Neural progenitor cell (in vitro differentiated cells): ENCODE data around the gene LUC7L3. TPM values are rescaled to one million over a fixed set of nuclear protein-coding genes. Genes with fewer than 3 reads are reported as not detected.

Experiments
- DNase-seq: peaks from one replicate; pipeline ENCODE4 v3.0.0-alpha.2; 2016; ENCODE audit warnings: low spot score
- H2AFZ ChIP-seq: fragments of 200-600 bp; sonication (generic); replicated peaks from 2 replicates; pipeline ENCODE4 v1.6.1; 2016; ENCODE audit warnings: antibody characterized with exemption
- H3F3A ChIP-seq: fragments of 200-600 bp; sonication (generic); 2 replicates; pipeline ENCODE4 v1.6.1; 2016; ENCODE audit warnings: antibody characterized with exemption, low read depth
- H3K27ac ChIP-seq: fragments of 200-600 bp; sonication (generic); 2 replicates; pipeline ENCODE4 v1.5.1; 2016; ENCODE audit warnings: mild to moderate bottlenecking
- H3K27me3 ChIP-seq: fragments of 200-600 bp; sonication (generic); 2 replicates; pipeline ENCODE4 v1.6.1; 2016; ENCODE audit warnings: mild to moderate bottlenecking, moderate library complexity
- H3K36me3 ChIP-seq: fragments of 200-600 bp; sonication (generic); 2 replicates; pipeline ENCODE4 v1.5.1; 2016
- H3K4me1 ChIP-seq: fragments of 200-600 bp; sonication (generic); 2 replicates; pipeline ENCODE4 v1.6.1; 2016; ENCODE audit warnings: mixed run types
- H3K4me2 ChIP-seq: fragments of 200-600 bp; sonication (generic); 2 replicates; pipeline ENCODE4 v1.6.1; 2016
- H3K4me3 ChIP-seq: fragments of 200-600 bp; sonication (generic); 2 replicates; pipeline ENCODE4 v1.5.1; 2016
- H3K79me2 ChIP-seq: fragments of 200-600 bp; sonication (generic); 2 replicates; pipeline ENCODE4 v1.6.1; 2016; ENCODE audit warnings: low read depth
- H3K9ac ChIP-seq: fragments of 200-600 bp; sonication (generic); 2 replicates; pipeline ENCODE4 v1.6.1; 2016
- H3K9me3 ChIP-seq: fragments of 200-600 bp; sonication (generic); 2 replicates; pipeline ENCODE4 v1.5.1; 2016; ENCODE audit warnings: low read depth
- H4K20me1 ChIP-seq: fragments of 200-600 bp; sonication (generic); 2 replicates; pipeline ENCODE4 v1.6.1; 2016; ENCODE audit warnings: low read depth
- H3K27ac Mint-ChIP-seq: 3 replicates; pipeline ENCODE4 v1.8.0; 2021; ENCODE audit warnings: mixed read lengths
- H3K27me3 Mint-ChIP-seq: 2 replicates; pipeline ENCODE4 v1.8.0; 2022; ENCODE audit warnings: low read depth, mild to moderate bottlenecking, inconsistent platforms, moderate library complexity, mixed read lengths; ENCODE audit not compliant: insufficient read depth
- H3K36me3 Mint-ChIP-seq: 3 replicates; pipeline ENCODE4 v1.8.0; 2021; ENCODE audit warnings: mixed read lengths
- H3K4me1 Mint-ChIP-seq: 3 replicates; pipeline ENCODE4 v1.8.0; 2021; ENCODE audit warnings: mixed read lengths
- H3K4me3 Mint-ChIP-seq: 3 replicates; pipeline ENCODE4 v1.8.0; 2021; ENCODE audit warnings: mild to moderate bottlenecking, moderate library complexity, mixed read lengths
- H3K9me3 Mint-ChIP-seq: 3 replicates; pipeline ENCODE4 v1.8.0; 2020; ENCODE audit warnings: mixed read lengths
- EZH2 ChIP-seq: fragments of 200-600 bp; sonication (generic); IDR thresholded peaks from 2 replicates; pipeline ENCODE4 v1.6.1; 2017; ENCODE audit warnings: antibody characterized with exemption, mild to moderate bottlenecking, moderate library complexity
- EZH2phosphoT487 ChIP-seq: fragments of 200-600 bp; sonication (generic); IDR thresholded peaks from 2 replicates; pipeline ENCODE4 v1.6.1; 2017; ENCODE audit warnings: antibody characterized with exemption
- total RNA-seq: library from RNA; depleted of rRNA; stranded (reverse); fragments of >200 nt; gene quantifications from 2 replicates; pipeline ENCODE4 v1.2.3, GENCODE V29; 2015; ENCODE audit warnings: low replicate concordance
- TF ChIP-seq, protein P1 (sequence below): fragments of 200-600 bp; sonication (generic); IDR thresholded peaks from 2 replicates; pipeline ENCODE4 v1.5.1; 2017; ENCODE audit warnings: antibody characterized with exemption, mild to moderate bottlenecking

Gene LUC7L3
- total RNA-seq, 1 donor from 2014 or later: 374 TPM

DNA sequence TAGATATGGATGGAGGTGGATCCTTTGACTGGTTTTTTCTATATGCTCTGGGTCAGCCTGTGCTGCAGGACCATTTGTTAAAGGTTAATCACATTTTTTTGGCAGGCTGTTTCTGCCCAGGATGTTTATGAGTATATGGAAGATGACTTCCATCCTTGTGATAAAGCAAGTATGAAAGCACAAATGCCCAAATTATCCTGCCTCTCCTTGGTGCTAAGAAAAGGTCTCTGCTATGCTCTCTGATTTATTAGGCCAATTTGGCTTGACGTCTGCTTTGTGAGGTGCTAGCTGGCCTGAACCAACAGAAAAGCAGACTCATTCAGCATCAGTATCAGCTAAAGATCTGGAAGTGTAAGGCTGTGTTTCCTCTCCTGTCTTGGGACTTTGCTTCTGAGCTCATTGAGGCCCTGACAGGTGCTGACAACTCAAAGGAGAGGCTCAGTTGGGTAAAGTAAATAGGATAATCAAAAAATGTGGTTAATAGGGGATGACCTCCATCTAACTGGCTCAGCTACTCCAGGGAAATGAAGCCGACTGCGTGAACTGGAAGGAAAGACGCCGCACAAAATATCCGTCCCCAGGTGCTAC, 26.9 kb upstream of the LUC7L3 start:
- no peak overlapping the region for H3K27ac ChIP-seq
- H3K36me3 ChIP-seq: peaks cover 5% of the 10 kb centered on the region
- H2AFZ ChIP-seq: no peak overlapping the region
- Mint-ChIP-seq H3K36me3 (peaks cover 19% of the 10 kb centered on the region), H3K27me3 (peaks cover 8% of the 10 kb centered on the region), H3K4me3 (no peak overlapping the region), H3K9me3 (no peaks in the 10 kb centered on the region), H3K27ac (no peak overlapping the region), H3K4me1 (peaks cover 49% of the 10 kb centered on the region)
- H3F3A ChIP-seq: peaks cover 46% of the 10 kb centered on the region
- H3K4me2 ChIP-seq: no peak overlapping the region
- H3K9ac ChIP-seq: no peak overlapping the region
- H3K4me1 ChIP-seq: peaks cover 35% of the 10 kb centered on the region
- H4K20me1 ChIP-seq: no peaks in the 10 kb centered on the region
- H3K9me3 ChIP-seq: no peaks in the 10 kb centered on the region
- H3K27me3 ChIP-seq: no peaks in the 10 kb centered on the region
- H3K79me2 ChIP-seq: no peaks in the 10 kb centered on the region
- TF ChIP-seq, protein P1, sequence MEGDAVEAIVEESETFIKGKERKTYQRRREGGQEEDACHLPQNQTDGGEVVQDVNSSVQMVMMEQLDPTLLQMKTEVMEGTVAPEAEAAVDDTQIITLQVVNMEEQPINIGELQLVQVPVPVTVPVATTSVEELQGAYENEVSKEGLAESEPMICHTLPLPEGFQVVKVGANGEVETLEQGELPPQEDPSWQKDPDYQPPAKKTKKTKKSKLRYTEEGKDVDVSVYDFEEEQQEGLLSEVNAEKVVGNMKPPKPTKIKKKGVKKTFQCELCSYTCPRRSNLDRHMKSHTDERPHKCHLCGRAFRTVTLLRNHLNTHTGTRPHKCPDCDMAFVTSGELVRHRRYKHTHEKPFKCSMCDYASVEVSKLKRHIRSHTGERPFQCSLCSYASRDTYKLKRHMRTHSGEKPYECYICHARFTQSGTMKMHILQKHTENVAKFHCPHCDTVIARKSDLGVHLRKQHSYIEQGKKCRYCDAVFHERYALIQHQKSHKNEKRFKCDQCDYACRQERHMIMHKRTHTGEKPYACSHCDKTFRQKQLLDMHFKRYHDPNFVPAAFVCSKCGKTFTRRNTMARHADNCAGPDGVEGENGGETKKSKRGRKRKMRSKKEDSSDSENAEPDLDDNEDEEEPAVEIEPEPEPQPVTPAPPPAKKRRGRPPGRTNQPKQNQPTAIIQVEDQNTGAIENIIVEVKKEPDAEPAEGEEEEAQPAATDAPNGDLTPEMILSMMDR: no peak
- TF ChIP-seq EZH2 (no peak), EZH2phosphoT487 (no peak)
- DNase-seq: no peak
- no peak overlapping the region for H3K4me3 ChIP-seq

DNA sequence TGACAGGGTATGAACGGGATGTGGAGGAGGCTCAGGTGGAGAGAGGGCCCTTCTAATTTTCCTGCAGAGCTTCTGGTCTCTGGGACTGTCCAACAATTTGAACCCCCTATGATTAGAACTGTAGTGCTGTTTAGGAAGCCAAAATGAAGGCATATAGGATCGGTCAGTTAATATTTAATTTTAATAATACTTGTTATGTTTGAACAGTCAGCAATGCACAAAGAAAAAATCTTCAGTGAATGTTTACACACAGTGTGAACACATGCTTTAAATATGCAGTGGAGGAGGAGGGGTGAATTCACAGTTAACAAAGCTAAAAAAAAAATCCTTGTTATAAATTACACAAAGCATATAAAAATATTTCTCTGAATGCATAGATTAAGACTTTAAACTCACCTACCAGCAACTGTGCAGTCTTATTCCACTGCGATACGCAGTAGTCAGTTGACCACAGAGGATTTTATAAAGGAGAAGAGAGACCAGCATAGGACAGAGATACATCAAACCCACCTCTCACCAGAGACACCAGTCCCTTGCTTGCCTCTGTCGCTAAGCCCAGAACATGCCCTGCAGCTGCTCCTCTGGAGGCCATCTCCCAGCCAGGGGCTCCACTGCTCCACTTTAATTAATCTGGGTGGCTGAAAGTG, 26.2 kb upstream of the LUC7L3 start:
- TF ChIP-seq EZH2 (no peak), EZH2phosphoT487 (no peak)
- TF ChIP-seq, protein P1: no peak
- Mint-ChIP-seq H3K9me3 (no peaks in the 10 kb centered on the region), H3K36me3 (peaks cover 19% of the 10 kb centered on the region), H3K27me3 (peaks cover 5% of the 10 kb centered on the region), H3K27ac (no peak overlapping the region), H3K4me3 (no peak overlapping the region), H3K4me1 (peaks cover 45% of the 10 kb centered on the region)
- Histone ChIP-seq H3K4me2 (no peak overlapping the region), H3K36me3 (peaks cover 5% of the 10 kb centered on the region), H3K27ac (no peak overlapping the region), H3K9ac (no peak overlapping the region), H3F3A (peaks cover 46% of the 10 kb centered on the region), H3K79me2 (no peaks in the 10 kb centered on the region), H3K9me3 (no peaks in the 10 kb centered on the region), H3K4me3 (no peak overlapping the region), H4K20me1 (no peaks in the 10 kb centered on the region), H3K4me1 (peaks cover 35% of the 10 kb centered on the region), H3K27me3 (no peaks in the 10 kb centered on the region), H2AFZ (no peak overlapping the region)
- no peak for DNase-seq

DNA sequence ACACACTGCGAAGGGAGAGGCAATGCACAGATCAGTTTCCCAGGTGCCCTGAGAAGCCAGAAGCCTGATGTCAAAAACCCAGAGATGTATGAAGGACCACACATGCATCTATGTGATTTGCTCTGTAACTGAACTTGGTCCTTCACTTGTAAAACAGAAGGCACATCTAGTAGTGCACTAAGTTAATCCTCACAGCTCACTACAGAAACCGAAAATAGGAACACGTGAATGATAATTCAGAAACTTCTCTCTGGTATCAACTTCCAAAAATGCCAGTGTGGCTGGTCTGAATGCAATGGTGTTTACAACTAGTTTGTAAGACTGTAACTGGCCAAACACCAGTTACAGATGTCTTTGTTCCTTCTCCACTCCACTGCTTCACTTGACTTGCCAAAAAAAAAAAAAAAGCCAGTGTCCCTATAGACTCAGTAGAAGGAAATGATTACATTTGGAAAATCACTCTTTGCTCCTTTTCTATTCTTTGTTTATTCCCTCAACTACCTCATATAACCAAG, 23.0 kb upstream of the LUC7L3 start:
- H3K79me2 ChIP-seq: peaks cover 5% of the 10 kb centered on the region
- TF ChIP-seq EZH2phosphoT487 (no peak), EZH2 (no peak)
- TF ChIP-seq, protein P1: no peak
- H4K20me1 ChIP-seq: peaks cover 7% of the 10 kb centered on the region
- peaks cover 10% of the 10 kb centered on the region for H3K4me1 ChIP-seq
- no peak overlapping the region for H3K4me2 ChIP-seq
- H3K4me3 ChIP-seq: no peak overlapping the region
- H2AFZ ChIP-seq: no peak overlapping the region
- no peak overlapping the region for H3K27ac ChIP-seq
- H3K36me3 ChIP-seq: peaks cover 9% of the 10 kb centered on the region
- H3F3A ChIP-seq: peaks cover 16% of the 10 kb centered on the region
- peaks cover 26% of the 10 kb centered on the region for H3K36me3 Mint-ChIP-seq
- H3K9ac ChIP-seq: no peak overlapping the region
- no peaks in the 10 kb centered on the region for H3K9me3 Mint-ChIP-seq
- H3K27ac Mint-ChIP-seq: no peak overlapping the region
- peaks cover 14% of the 10 kb centered on the region for H3K4me1 Mint-ChIP-seq
- no peaks in the 10 kb centered on the region for H3K27me3 ChIP-seq
- no peak for DNase-seq
- no peaks in the 10 kb centered on the region for H3K27me3 Mint-ChIP-seq
- no peak overlapping the region for H3K4me3 Mint-ChIP-seq
- H3K9me3 ChIP-seq: no peaks in the 10 kb centered on the region
